IPS DF 6.9 (cell line): ENCODE data around the gene SGSH.
A peak's percentile ranks its signal among the peaks of the same experiment; 100 is the strongest.
"Not testable (repeated sequence)": the region's sequence is repeated elsewhere in the genome, so short reads cannot be mapped to it uniquely, and the experiment has no call there.

ENCODE experiments used
- DNase-seq: peaks from one replicate; pipeline ENCODE4 v3.0.0-alpha.2; 2013; ENCODE audit warnings: low read depth, low spot score
- H3K27ac ChIP-seq: one replicate; pipeline ENCODE4 v1.5.1; 2013; ENCODE audit warnings: low read length, control low read depth
- H3K27me3 ChIP-seq: 2 replicates; pipeline ENCODE4 v1.6.1; 2013; ENCODE audit warnings: mild to moderate bottlenecking, low read length; ENCODE audit not compliant: control insufficient read depth, insufficient read depth
- H3K36me3 ChIP-seq: 2 replicates; pipeline ENCODE4 v1.6.1; 2013; ENCODE audit warnings: low read length; ENCODE audit not compliant: control insufficient read depth, insufficient read depth
- H3K4me1 ChIP-seq: 2 replicates; pipeline ENCODE4 v1.6.1; 2013; ENCODE audit warnings: low read length; ENCODE audit not compliant: control insufficient read depth, insufficient read depth
- H3K4me3 ChIP-seq: 2 replicates; pipeline ENCODE4 v1.5.1; 2013; ENCODE audit warnings: mild to moderate bottlenecking, low read length
- H3K9me3 ChIP-seq: 2 replicates; pipeline ENCODE4 v1.6.1; 2013; ENCODE audit warnings: low read length, inconsistent platforms; ENCODE audit not compliant: control insufficient read depth, insufficient read depth
- WGBS: extraction: QIAGEN DNeasy Blood & Tissue Kit; methylation state at CpG from one replicate; pipeline ENCODE4 v1.1.7; 2013; ENCODE audit warnings: mixed read lengths, missing lambda C conversion rate; ENCODE audit not compliant: insufficient read length, insufficient coverage; 5-methylcytosine and 5-hydroxymethylcytosine counted together

SGSH gene

GRCh38 chr17:80261895-80262279 lies 41.8 kb upstream of the SGSH start:
- WGBS, result no CpG with 5 or more reads among the region's 8 CpGs
- Histone ChIP-seq H3K36me3 (peaks cover 5% of the 10 kb centered on the region; the same call in 1 of the 2 replicates), H3K27me3 (no peaks in the 10 kb centered on the region), H3K27ac (peak overlapping the region; percentile 18), H3K4me1 (peaks cover 11% of the 10 kb centered on the region), H3K4me3 (peak overlapping the region; percentile 81; the same call in 1 of the 2 replicates), H3K9me3 (no peaks in the 10 kb centered on the region)
- no peak for DNase-seq

- peak overlapping the region; percentile 18 for H3K27ac ChIP-seq
- no peaks in the 10 kb centered on the region for H3K9me3 ChIP-seq
- peaks cover 11% of the 10 kb centered on the region for H3K4me1 ChIP-seq
- H3K36me3 ChIP-seq, result peaks cover 5% of the 10 kb centered on the region; the same call in 1 of the 2 replicates
- peak; percentile 81 for DNase-seq
- H3K27me3 ChIP-seq, result no peaks in the 10 kb centered on the region
- peak overlapping the region; percentile 81 for H3K4me3 ChIP-seq
- no CpG with 5 or more reads among the region's 45 CpGs for WGBS
Measured at GRCh38 chr17:80261159-80261894, 41.2 kb upstream of the SGSH start.

GRCh38 chr17:80260791-80261158 lies 40.6 kb upstream of the SGSH start, which contains the start of gene RNF213:
Gene RNF213 (plus strand): TSS chr17:80260852. CDS start chr17:80263682, 2,830 bp downstream.
- Histone ChIP-seq H3K4me3 (peak within 1 kb of the TSS; percentile 81), H3K36me3 (peaks cover 5% of the 10 kb centered on the region; the same call in 1 of the 2 replicates), H3K9me3 (no peaks in the 10 kb centered on the region), H3K27me3 (no peaks in the 10 kb centered on the region), H3K27ac (peak within 1 kb of the TSS; percentile 18), H3K4me1 (peaks cover 11% of the 10 kb centered on the region)
- no CpG with 5 or more reads among the region's 54 CpGs for WGBS
- no peak for DNase-seq

- H3K4me3 ChIP-seq, result peak overlapping the region; percentile 77
- peaks cover 11% of the 10 kb centered on the region for H3K4me1 ChIP-seq
Measured at GRCh38 chr17:80260069-80260535, 40.0 kb upstream of the SGSH start.

GRCh38 chr17:80259457-80260068 lies 39.4 kb upstream of the SGSH start:
- Histone ChIP-seq H3K9me3 (no peaks in the 10 kb centered on the region), H3K36me3 (peaks cover 5% of the 10 kb centered on the region; the same call in 1 of the 2 replicates), H3K4me3 (peak overlapping the region; percentile 77; the same call in 1 of the 2 replicates), H3K4me1 (peaks cover 11% of the 10 kb centered on the region), H3K27me3 (no peaks in the 10 kb centered on the region), H3K27ac (no peak overlapping the region)
- WGBS, result no CpG with 5 or more reads among the region's 18 CpGs
- DNase-seq, result no peak

More at GRCh38 chr17:80260069-80260535, 40.0 kb upstream of the SGSH start:
- Histone ChIP-seq H3K9me3 (no peaks in the 10 kb centered on the region), H3K36me3 (peaks cover 5% of the 10 kb centered on the region; the same call in 1 of the 2 replicates), H3K27me3 (no peaks in the 10 kb centered on the region), H3K27ac (no peak overlapping the region)
- WGBS, result no CpG with 5 or more reads among the region's 63 CpGs
- no peak for DNase-seq

- H3K4me1 ChIP-seq, result peaks cover 11% of the 10 kb centered on the region
- not testable (repeated sequence) for H3K27me3 ChIP-seq, H3K27ac ChIP-seq, H3K36me3 ChIP-seq, DNase-seq, H3K4me3 ChIP-seq, H3K9me3 ChIP-seq
- no CpG with 5 or more reads among the region's 2 CpGs for WGBS
Measured at GRCh38 chr17:80258296-80258695, 38.2 kb upstream of the SGSH start.

- Histone ChIP-seq H3K36me3 (no peaks in the 10 kb centered on the region), H3K27ac (no peak overlapping the region), H3K4me1 (peaks cover 7% of the 10 kb centered on the region; the same call in 1 of the 2 replicates), H3K27me3 (no peaks in the 10 kb centered on the region), H3K4me3 (no peak overlapping the region), H3K9me3 (no peaks in the 10 kb centered on the region)
- no peak for DNase-seq
- WGBS, result no CpG with 5 or more reads among the region's 14 CpGs
Measured at GRCh38 chr17:80257716-80258213, 37.6 kb upstream of the SGSH start.

GRCh38 chr17:80256034-80256350 lies 35.9 kb upstream of the SGSH start:
- H3K4me1 ChIP-seq, result 0 out of 2 replicates have a peak, but pooled peaks cover 2% of the 10 kb centered on the region
- DNase-seq, result no peak
- no peaks in the 10 kb centered on the region for H3K27me3 ChIP-seq
- WGBS, result no CpG with 5 or more reads among the region's 5 CpGs
- no peaks in the 10 kb centered on the region for H3K36me3 ChIP-seq
- no peaks in the 10 kb centered on the region for H3K9me3 ChIP-seq
- H3K4me3 ChIP-seq, result no peak overlapping the region
- H3K27ac ChIP-seq, result no peak overlapping the region

- no peaks in the 10 kb centered on the region for H3K27me3 ChIP-seq
- H3K4me3 ChIP-seq, result no peak overlapping the region
- no peaks in the 10 kb centered on the region for H3K9me3 ChIP-seq
- 0 out of 2 replicates have a peak, but pooled peaks cover 2% of the 10 kb centered on the region for H3K4me1 ChIP-seq
- no peak for DNase-seq
- no peaks in the 10 kb centered on the region for H3K36me3 ChIP-seq
- WGBS, result no CpG with 5 or more reads among the region's 13 CpGs
- H3K27ac ChIP-seq, result no peak overlapping the region
Measured at GRCh38 chr17:80254396-80255251, 34.5 kb upstream of the SGSH start.
